Retinal pigment epithelial cell (primary cell): ENCODE data around the gene MYRFL.
A peak's percentile ranks its signal among the peaks of the same experiment; 100 is the strongest.

ENCODE experiments used
- DNase-seq: peaks from one replicate; pipeline ENCODE4 v3.0.0-alpha.2; 2010; ENCODE audit warnings: low read depth
- H3K4me3 ChIP-seq: 2 replicates; pipeline ENCODE4 v1.5.1; 2011; ENCODE audit warnings: mild to moderate bottlenecking, low read length, control low read depth, moderate library complexity
- TF ChIP-seq, protein P1 (sequence below): conservative IDR thresholded peaks from 2 replicates; pipeline ENCODE4 v1.5.1; 2011; ENCODE audit warnings: low read depth, low read length, control low read depth, inconsistent platforms

MYRFL gene

DNA sequence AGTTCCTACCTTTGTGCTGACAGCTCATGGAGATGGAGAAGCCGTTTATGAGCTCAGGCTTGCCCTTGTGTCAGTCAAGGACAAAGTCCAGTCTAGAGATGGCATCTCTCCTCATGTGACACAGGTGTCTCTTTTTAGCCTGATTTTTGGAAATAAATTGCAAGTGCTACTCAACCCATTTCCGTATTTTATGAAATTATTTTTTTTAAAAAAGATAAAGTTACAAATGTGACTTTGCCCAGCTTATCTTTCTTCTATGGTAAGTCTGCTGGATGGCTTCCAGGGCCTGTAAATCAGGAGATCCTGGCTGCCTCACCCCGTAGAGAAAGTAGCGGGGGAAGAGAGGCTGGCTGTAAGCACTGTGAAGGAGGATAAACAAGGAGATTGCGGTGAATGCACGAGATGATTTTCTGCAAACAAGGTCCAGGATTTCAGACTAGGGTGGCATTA, 169.7 kb downstream of the MYRFL start:
- TF ChIP-seq, protein P1, sequence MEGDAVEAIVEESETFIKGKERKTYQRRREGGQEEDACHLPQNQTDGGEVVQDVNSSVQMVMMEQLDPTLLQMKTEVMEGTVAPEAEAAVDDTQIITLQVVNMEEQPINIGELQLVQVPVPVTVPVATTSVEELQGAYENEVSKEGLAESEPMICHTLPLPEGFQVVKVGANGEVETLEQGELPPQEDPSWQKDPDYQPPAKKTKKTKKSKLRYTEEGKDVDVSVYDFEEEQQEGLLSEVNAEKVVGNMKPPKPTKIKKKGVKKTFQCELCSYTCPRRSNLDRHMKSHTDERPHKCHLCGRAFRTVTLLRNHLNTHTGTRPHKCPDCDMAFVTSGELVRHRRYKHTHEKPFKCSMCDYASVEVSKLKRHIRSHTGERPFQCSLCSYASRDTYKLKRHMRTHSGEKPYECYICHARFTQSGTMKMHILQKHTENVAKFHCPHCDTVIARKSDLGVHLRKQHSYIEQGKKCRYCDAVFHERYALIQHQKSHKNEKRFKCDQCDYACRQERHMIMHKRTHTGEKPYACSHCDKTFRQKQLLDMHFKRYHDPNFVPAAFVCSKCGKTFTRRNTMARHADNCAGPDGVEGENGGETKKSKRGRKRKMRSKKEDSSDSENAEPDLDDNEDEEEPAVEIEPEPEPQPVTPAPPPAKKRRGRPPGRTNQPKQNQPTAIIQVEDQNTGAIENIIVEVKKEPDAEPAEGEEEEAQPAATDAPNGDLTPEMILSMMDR, result no peak
- peak; percentile 67 for DNase-seq
- no peak overlapping the region for H3K4me3 ChIP-seq

DNA sequence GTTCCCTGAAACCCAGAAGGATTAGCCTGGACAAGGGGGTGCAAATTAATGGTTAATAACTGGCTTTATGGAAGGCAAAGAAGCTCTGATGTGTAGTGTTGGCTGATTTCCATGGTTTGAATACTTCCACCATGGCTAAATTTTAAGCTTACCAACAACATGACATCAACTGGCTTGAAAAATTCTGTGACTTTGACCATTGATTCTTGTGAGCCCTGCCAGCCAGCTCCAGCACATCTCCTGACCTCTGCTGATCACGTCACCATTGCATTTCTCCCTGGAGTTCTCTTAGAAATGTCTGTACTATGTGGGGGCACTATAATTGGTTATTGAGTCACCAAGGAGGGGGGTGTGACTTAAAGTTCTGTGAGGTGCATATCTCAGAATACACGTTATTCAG, 171.2 kb downstream of the MYRFL start:
- TF ChIP-seq, protein P1, result no peak
- no peak for DNase-seq
- no peak overlapping the region for H3K4me3 ChIP-seq

DNA sequence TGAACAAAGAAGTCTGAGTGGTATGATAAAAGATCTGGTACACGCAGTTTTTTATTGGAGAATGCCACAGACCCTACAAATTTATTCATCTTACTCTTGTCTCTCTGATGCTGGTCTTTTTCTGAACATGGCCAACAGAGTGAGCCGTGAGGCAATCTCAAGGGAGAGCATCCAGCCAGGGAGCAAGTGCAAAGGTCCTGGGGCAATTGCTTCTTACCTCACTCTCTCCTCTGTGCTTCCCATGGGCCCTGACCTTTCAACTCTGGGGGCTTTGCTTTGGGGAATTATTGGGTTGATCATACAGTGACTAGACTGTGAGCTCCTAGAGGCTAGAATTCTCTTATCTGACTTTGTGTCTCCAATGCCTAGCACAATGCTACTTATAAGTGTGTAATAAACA, 171.7 kb downstream of the MYRFL start:
- no peak for DNase-seq
- TF ChIP-seq, protein P1, result no peak
- no peak overlapping the region for H3K4me3 ChIP-seq

DNA sequence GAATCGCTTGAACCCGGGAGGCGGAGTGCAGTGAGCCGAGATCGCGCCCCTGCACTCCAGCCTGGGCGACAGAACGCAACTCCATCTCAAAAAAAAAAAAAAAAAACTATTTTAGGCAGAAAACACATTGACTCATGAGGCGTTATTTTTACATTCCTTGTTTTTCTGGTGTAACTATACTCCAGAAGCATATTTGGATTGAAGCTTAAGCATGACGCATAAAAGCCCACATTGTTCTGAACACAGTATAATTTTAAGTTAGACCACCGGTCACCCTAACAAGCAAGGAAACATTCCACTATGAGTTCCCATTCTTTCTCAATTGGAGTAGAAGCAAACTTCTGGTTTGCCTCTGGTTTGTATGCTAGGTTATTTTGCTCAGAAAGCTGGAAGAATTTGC, 173.0 kb downstream of the MYRFL start:
- DNase-seq, result no peak
- H3K4me3 ChIP-seq, result no peak overlapping the region
- TF ChIP-seq, protein P1, result no peak

DNA sequence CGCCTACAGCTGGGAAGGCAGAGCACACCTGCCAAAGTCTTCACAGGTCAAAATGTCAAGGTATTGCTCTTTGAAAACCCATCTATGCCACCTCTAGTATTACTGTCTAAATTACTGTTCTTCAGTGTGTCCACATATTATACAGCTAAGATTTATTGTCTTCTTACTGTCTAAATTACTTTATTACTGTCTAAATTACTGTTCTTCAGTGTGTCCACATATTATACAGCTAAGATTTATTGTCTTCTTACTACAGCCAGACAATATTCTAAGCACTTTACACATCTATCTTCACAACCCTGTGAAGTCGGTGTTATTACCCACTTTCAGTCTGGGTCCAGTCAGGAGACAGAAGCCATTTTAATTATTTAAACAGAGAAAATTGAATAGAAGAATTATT, 173.9 kb downstream of the MYRFL start:
- no peak overlapping the region for H3K4me3 ChIP-seq
- TF ChIP-seq, protein P1, result no peak
- DNase-seq, result no peak

DNA sequence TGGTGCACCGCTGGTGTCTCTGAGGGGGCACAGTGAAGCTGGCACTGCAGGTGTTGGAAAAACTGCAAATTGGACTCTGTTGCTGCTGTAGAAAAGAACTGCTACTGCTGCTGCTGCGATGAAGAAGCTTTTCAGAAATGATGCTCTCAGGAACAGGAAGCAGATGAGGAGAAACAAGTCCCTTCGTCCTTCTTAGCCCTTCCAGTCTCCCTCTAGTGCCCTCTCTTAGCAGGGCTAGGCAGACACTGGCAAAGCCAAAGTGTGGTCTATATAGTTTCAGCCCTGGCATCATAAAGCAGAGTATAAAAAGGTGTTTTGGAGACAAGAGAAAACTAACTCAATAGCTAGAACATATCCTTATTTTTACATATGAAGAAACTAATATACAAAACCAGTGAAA, 174.5 kb downstream of the MYRFL start:
- TF ChIP-seq, protein P1, result no peak
- DNase-seq, result no peak
- no peak overlapping the region for H3K4me3 ChIP-seq

- DNase-seq, result no peak
- TF ChIP-seq, protein P1, result no peak
- no peak overlapping the region for H3K4me3 ChIP-seq
Measured at GRCh38 chr12:70002097-70002911, 177.3 kb downstream of the MYRFL start.
